Renal pelvis (tissue), 4 donors: ENCODE data around the gene ZDHHC1. TPM values are rescaled to one million over a fixed set of nuclear protein-coding genes. Genes with fewer than 3 reads are reported as not detected.
"Not testable (repeated sequence)": the region's sequence is repeated elsewhere in the genome, so short reads cannot be mapped to it uniquely, and the experiment has no call there.

Experiments used
- DNase-seq: peaks from one replicate; pipeline ENCODE4 v3.0.0-alpha.2; 2013
- polyA plus RNA-seq, 3 donors: library from polyadenylated mRNA; unstranded; fragments of 120-200 nt; gene quantifications; one replicate each; pipeline ENCODE4 v1.2.1, GENCODE V29; 2013; ENCODE audit not compliant: insufficient read length in 3 of 3

Gene ZDHHC1
- polyA plus RNA-seq, 3 donors: 14.7 to 18.3 (median 15.4) TPM

GRCh38 chr16:67431775-67432505, 15.7 kb upstream of the ZDHHC1 start:
- DNase-seq: peak; percentile 61

GRCh38 chr16:67430977-67431774, 14.9 kb upstream of the ZDHHC1 start, which contains the start of gene HSD11B2:
TSS of gene HSD11B2 (plus strand) at chr16:67431121. CDS start at chr16:67431249, 128 bp downstream.
- peak; percentile 48 for DNase-seq

- DNase-seq: peak; percentile 24
These were observed 14.3 kb upstream of the ZDHHC1 start for GRCh38 chr16:67430504-67430976.

- DNase-seq: no peak
These were observed 13.7 kb upstream of the ZDHHC1 start for GRCh38 chr16:67429799-67430503.

- no peak for DNase-seq
These were observed 12.9 kb upstream of the ZDHHC1 start for GRCh38 chr16:67429053-67429798.

- peak; percentile 75 for DNase-seq
These were observed 12.0 kb upstream of the ZDHHC1 start for GRCh38 chr16:67428146-67428731.

GRCh38 chr16:67426950-67427349, 10.7 kb upstream of the ZDHHC1 start:
- no peak for DNase-seq

- DNase-seq: no peak
These were observed 9.7 kb upstream of the ZDHHC1 start for GRCh38 chr16:67426022-67426421.

GRCh38 chr16:67425580-67425979, 9.3 kb upstream of the ZDHHC1 start:
- no peak for DNase-seq

GRCh38 chr16:67425061-67425460, 8.8 kb upstream of the ZDHHC1 start:
- DNase-seq: no peak

GRCh38 chr16:67424261-67424615, 8.0 kb upstream of the ZDHHC1 start:
- DNase-seq: no peak

- no peak for DNase-seq
These were observed 7.5 kb upstream of the ZDHHC1 start for GRCh38 chr16:67423611-67424260.

GRCh38 chr16:67423015-67423414, 6.7 kb upstream of the ZDHHC1 start:
- DNase-seq: no peak

GRCh38 chr16:67421030-67421429, 4.8 kb upstream of the ZDHHC1 start:
- DNase-seq: no peak

GRCh38 chr16:67419931-67420330, 3.7 kb upstream of the ZDHHC1 start:
- DNase-seq: no peak

GRCh38 chr16:67419502-67419901, 3.2 kb upstream of the ZDHHC1 start:
- DNase-seq: no peak

GRCh38 chr16:67417333-67418061, 1.2 kb upstream of the ZDHHC1 start:
- DNase-seq: no peak

- DNase-seq: not testable (repeated sequence)
These were observed 856 bp downstream of the ZDHHC1 start for GRCh38 chr16:67415421-67415820.

GRCh38 chr16:67413978-67414911, 2.0 kb downstream of the ZDHHC1 start:
- DNase-seq: no peak
